ENCODE data around the gene SPNS3.

GRCh38 chr17:4449736-4450135 is 16.0 kb downstream of the SPNS3 start:
- no peak for TF ChIP-seq EZH2 (optimal IDR thresholded peaks at IDR 0.05; ENCODE audit: low read depth, low read length)
- TF ChIP-seq CTCF (IDR thresholded peaks at IDR 0.05; ENCODE audit: low read length): no peak
- TF ChIP-seq EZH2phosphoT487 (IDR thresholded peaks at IDR 0.05; ENCODE audit: low read length): no peak

Measured in MM.1S (cell line).